SK-N-SH (cell line): ENCODE results near the gene ZDHHC11.

Experiments
- JUND ChIP-seq: IDR thresholded peaks from 2 replicates; pipeline ENCODE4 v1.4.0; 2012
- TAF1 ChIP-seq: IDR thresholded peaks from 2 replicates; pipeline ENCODE4 v1.6.1; 2012; ENCODE audit warnings: low read depth, mild to moderate bottlenecking, low read length, moderate library complexity, borderline replicate concordance
- TF ChIP-seq, protein P1 (sequence below): fragments of 200-600 bp; sonication (generic); IDR thresholded peaks from 2 replicates; pipeline ENCODE4 v1.6.1; 2017; ENCODE audit warnings: antibody characterized with exemption, mild to moderate bottlenecking, moderate library complexity
- TF ChIP-seq, protein P2 (sequence below): IDR thresholded peaks from 2 replicates; pipeline ENCODE4 v1.6.1; 2012; ENCODE audit warnings: mild to moderate bottlenecking, low read depth, low read length, moderate library complexity

GRCh38 chr5:872301-872700 lies 21.5 kb upstream of the ZDHHC11 start:
- TF ChIP-seq, protein P1, sequence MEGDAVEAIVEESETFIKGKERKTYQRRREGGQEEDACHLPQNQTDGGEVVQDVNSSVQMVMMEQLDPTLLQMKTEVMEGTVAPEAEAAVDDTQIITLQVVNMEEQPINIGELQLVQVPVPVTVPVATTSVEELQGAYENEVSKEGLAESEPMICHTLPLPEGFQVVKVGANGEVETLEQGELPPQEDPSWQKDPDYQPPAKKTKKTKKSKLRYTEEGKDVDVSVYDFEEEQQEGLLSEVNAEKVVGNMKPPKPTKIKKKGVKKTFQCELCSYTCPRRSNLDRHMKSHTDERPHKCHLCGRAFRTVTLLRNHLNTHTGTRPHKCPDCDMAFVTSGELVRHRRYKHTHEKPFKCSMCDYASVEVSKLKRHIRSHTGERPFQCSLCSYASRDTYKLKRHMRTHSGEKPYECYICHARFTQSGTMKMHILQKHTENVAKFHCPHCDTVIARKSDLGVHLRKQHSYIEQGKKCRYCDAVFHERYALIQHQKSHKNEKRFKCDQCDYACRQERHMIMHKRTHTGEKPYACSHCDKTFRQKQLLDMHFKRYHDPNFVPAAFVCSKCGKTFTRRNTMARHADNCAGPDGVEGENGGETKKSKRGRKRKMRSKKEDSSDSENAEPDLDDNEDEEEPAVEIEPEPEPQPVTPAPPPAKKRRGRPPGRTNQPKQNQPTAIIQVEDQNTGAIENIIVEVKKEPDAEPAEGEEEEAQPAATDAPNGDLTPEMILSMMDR, result no peak
- TF ChIP-seq TAF1, result no peak
- TF ChIP-seq JUND, result no peak
- TF ChIP-seq, protein P2, sequence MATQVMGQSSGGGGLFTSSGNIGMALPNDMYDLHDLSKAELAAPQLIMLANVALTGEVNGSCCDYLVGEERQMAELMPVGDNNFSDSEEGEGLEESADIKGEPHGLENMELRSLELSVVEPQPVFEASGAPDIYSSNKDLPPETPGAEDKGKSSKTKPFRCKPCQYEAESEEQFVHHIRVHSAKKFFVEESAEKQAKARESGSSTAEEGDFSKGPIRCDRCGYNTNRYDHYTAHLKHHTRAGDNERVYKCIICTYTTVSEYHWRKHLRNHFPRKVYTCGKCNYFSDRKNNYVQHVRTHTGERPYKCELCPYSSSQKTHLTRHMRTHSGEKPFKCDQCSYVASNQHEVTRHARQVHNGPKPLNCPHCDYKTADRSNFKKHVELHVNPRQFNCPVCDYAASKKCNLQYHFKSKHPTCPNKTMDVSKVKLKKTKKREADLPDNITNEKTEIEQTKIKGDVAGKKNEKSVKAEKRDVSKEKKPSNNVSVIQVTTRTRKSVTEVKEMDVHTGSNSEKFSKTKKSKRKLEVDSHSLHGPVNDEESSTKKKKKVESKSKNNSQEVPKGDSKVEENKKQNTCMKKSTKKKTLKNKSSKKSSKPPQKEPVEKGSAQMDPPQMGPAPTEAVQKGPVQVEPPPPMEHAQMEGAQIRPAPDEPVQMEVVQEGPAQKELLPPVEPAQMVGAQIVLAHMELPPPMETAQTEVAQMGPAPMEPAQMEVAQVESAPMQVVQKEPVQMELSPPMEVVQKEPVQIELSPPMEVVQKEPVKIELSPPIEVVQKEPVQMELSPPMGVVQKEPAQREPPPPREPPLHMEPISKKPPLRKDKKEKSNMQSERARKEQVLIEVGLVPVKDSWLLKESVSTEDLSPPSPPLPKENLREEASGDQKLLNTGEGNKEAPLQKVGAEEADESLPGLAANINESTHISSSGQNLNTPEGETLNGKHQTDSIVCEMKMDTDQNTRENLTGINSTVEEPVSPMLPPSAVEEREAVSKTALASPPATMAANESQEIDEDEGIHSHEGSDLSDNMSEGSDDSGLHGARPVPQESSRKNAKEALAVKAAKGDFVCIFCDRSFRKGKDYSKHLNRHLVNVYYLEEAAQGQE, result no peak
